ENCODE measurements around the gene TIAM2.
A peak's percentile ranks its signal among the peaks of the same experiment; 100 is the strongest.
"Not testable (repeated sequence)": the region's sequence is repeated elsewhere in the genome, so short reads cannot be mapped to it uniquely, and the experiment has no call there.

Gene TIAM2

DNA sequence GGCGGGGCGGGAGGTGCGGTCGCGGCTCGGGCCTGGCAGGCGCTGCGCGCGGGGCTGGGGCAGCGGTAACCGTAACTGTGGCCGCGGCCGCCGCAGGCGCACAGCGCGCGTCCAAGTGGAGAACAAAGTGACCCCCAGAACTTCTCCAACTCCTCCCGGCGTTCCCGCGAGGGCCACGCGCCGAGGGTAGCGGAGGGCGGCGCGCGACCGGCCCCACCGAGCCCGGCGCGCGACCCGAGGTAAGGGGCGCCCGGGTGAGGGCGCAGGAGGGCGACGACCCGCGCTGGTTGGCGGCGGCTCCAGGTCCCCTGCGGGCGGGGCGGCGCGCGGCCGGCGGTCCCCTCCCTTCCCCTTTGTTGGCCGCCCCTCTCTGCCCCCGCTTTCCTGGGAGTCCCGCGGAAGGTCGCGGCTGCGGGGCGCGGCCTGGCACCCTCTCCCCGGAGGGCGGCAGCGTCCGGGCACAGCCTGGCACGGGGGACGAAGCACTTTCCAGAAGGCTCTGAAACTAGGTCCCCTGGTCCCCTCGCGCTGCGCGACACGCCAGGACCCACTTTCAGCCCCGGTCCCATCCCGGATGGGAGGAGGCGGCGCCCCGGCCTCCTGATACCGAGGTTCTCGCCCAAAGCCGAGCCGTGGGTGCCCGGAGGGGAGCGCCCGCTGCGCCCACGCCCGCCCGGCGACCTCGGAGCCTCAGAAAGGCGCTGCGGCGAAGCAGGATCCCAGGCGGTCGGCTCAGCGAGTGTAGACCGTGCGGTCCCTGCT, at the start of gene TIAM2:
Gene TIAM2 (plus strand): TSS at position 62 of the 762 bp plus-strand sequence. CDS start 133,909 bp downstream, outside the sequence.
- DNase-seq: peak in 8 of 58 donors; percentile 3 to 55 (median 10)

GRCh38 chr6:154950979-154951344, 44.2 kb upstream of the TIAM2 start:
- DNase-seq: no peak

DNA sequence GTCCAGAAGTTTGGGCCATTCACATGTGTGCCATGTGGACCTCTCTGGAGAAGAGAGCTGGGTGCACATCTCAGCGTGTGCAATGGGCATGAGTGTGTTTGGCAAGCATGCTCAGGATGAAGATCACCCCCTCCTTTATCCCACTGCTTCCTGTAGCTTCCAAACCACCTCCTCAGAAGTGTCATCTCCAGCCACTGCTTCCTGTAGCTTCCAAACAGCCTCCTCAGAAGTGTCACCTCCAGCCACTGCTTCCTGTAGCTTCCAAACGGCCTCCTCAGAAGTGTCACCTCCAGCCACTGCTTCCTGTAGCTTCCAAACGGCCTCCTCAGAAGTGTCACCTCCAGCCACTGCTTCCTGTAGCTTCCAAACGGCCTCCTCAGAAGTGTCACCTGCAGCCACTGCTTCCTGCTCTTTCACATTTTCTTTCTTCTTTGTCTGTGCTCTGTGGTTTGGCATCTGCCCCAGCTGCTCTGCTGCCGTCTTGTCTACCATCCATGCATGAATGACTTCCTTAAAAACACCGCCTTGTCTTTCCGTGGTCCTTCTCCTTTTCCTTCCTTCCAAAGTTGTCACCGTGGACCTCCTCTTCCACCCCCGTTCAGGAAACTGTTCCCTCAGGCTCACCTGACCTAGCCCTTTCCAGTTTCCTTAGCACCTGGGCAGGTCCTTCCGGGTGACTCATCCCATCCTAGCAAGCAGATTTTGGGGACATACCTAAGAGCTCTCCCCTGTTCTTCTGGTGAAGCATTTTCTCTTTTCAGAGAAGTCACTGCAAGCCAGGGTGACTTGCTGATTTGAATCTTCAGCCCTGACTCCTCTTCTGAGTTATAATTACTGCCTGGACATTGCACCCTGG, 43.5 kb upstream of the TIAM2 start:
- no peak for DNase-seq

DNA sequence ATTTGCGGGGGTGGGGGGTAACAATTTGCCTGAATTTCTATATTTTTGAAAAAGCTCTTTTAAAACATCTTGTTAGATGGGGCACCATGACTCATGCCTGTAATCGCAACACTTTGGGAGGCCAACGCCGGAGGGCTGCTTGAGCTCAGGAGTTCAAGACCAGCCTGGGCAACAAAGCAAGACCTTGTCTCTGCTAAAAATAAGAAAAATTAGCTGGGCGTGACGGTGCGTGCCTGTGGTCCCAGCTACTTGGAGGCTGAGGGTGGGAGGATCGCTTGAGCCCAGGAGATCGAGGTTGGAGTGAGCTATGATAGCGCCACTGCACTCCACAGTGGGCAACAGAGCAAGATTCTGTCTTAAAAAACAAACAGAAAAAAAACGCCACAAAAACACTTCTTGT, 41.5 kb upstream of the TIAM2 start:
- no peak for DNase-seq

DNA sequence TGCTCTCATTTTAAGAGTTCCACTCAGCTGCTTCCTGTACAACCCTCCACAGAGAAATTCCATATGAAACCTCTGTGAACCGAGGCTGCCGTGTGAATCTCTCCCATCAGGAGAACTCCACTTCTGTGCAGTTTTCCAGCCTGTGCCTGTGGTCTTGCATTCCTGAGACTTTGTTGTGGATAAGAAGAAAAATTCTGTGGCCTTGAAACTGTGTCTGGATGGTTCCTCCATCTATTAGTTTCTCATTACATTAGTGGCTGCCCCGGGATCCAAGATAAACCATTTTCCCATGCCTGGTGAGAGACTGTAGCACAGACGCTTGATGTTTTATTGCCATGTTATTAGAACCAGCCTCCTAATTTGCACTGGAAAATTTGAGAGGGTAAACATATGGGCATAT, 40.8 kb upstream of the TIAM2 start:
- no peak for DNase-seq

- no peak for DNase-seq
These were observed 38.2 kb upstream of the TIAM2 start for GRCh38 chr6:154956771-154957522.

DNA sequence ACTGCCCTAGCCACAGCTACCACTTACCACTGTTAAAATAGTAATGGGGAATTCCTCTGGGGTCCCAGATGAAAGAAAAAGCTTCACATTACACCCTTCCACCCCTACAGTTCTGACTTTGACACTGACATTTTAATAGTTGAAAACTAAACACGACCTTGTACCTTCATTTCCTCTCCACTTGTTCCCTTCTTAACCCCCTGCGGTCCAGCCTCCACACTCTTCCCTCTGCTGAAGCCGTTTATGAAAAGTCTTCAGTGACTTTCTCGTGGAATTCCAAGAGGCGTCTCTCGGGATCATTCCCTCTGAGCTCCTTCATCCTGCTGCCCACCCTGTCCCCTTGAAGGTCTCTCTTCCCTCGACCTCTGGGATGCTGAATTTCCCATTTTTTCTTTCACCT, 36.6 kb upstream of the TIAM2 start:
- no peak for DNase-seq

DNA sequence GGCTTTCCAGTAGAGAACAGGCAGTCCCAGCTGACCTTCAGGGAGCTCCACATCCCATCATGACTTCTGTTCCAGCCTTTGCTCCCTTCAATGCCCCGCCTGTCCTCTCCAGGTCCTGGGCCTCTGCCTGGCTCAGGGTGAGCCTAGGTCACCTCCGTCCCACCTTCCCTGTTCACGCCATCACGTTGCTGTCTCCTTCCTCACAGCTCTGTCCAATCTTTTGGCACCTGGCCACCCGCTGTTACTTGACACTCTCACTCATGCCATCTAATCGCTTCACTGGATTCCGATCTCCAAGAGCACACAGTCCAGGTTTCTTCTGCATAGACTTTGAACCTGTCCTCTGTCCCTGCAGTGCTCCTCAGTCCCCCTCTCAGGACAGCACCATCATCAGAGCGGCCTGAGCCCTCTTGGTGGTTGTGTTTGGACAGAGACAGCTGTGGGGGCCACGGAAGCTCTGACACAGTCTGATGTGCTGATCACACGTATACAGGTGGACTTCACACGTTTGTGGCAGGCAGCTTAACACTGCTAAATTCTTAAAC, 34.7 kb upstream of the TIAM2 start:
- DNase-seq: peak in 1 of 58 donors; percentile 2

- no peak for DNase-seq
These were observed 34.1 kb upstream of the TIAM2 start for GRCh38 chr6:154960854-154961530.

GRCh38 chr6:154962753-154963152, 32.4 kb upstream of the TIAM2 start:
- DNase-seq: peak in 3 of 58 donors; percentile 4 to 36 (median 27)

GRCh38 chr6:154966065-154966770, 28.9 kb upstream of the TIAM2 start:
- DNase-seq: not testable (repeated sequence)

GRCh38 chr6:154969796-154970195, 25.3 kb upstream of the TIAM2 start:
- DNase-seq: no peak

DNA sequence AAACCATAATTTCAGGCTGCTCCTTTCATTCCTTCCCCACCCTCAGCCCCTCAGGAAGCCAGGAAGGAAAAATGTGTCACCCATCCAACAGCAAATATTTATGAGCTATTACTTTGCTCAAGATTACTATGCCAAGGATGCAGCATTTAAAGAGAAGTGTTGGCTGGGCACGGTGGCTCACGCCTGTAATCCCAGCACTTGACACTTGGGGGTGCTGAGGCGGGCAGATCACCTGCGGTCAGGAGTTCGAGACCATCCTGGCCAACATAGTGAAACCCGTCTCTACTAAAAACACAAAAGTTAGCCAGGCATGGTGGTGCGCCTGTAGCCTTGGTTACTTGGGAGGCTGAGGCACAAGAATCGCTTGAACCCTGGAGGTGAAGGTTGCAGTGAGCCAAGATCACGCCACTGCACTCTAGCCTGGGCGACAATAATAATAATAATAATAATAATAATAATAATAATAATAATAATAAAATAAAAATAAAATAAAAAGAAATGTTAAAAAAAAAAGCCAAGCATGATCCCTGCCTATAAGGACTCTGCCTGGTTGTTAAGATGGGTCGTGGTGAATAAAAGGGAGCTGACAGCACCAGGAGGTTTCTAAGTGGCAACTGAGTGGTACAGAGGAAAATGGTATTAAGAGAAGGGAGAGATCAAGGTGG, 20.5 kb upstream of the TIAM2 start:
- DNase-seq: no peak

DNA sequence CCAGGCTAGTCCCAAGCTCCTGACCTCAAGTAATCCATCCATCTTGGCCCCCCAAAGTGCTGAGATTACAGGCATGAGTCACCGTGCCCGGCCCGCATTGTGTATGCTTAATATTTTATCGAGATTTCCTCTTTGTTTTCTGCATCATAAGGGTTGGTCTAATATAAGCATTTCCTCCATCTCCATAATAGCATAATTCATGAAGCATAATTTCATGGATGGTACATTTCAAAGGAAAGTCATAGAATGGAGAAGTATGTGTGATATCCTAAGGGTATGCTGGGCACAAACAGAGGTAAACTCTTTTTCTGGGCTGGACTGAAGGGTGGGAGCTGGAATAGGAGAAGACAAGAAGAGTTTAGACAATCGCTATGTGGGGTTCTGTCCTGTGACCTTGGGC, 17.5 kb upstream of the TIAM2 start:
- DNase-seq: no peak

GRCh38 chr6:154980273-154981078, 14.6 kb upstream of the TIAM2 start:
- DNase-seq: no peak

GRCh38 chr6:154981079-154981870, 13.8 kb upstream of the TIAM2 start:
- no peak for DNase-seq

DNA sequence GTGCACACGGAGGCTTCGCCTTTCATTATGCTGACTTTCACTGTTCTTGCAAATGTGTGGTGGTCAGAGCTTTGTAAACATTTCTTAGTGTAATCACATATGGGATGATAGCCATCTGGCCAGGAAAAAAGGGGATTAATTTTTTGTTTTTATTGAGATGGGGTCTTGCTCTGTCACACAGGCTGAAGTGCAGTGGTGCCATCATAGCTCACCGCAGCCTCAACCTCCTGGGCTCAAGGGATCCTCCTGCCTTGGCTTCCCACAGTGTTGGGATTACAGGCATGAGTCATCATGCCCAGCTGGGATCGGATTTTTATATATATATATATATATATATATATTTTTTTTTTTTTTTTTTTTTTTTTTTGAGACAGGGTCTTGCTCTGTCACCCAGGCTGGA, 11.0 kb upstream of the TIAM2 start:
- no peak for DNase-seq

- DNase-seq: no peak
These were observed 8.3 kb upstream of the TIAM2 start for GRCh38 chr6:154986787-154987235.

All from anterior cingulate cortex (tissue), 58 donors.